8988T (cell line): ENCODE results near the gene AATF.
A peak's percentile ranks its signal among the peaks of the same experiment; 100 is the strongest.

ENCODE experiments used
- DNase-seq: peaks from one replicate; pipeline ENCODE4 v3.0.0; 2011

The AATF gene

DNA sequence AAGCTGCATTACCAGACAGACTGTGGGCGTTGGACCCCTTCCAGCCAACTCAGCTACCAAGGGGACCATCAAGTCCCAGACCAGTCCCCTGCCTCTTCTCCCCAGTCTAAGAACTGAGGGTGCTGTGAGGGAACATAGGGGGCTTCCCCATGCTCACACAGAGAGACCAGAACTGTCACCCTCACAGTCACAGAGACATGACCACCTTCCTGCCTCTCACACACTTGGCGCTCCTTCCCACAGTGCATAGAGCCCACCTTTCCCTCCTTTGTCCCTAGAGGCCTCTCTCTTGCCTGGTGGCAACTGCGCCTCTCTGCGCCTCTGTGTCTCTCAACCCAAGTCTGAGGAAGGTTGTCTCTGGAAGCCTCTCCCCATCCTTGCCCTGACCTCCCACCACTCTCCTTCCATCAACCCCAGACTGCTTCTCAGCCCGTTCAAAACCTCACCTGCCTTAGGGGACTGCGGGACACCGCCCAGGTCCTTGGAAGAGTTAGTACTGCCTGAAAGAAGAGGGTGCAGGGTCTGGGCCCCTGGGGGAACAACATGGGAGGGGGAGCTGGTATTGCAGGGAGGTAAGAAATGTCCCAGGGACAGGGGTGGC lies 17.6 kb upstream of the AATF start:
- DNase-seq = no peak

DNA sequence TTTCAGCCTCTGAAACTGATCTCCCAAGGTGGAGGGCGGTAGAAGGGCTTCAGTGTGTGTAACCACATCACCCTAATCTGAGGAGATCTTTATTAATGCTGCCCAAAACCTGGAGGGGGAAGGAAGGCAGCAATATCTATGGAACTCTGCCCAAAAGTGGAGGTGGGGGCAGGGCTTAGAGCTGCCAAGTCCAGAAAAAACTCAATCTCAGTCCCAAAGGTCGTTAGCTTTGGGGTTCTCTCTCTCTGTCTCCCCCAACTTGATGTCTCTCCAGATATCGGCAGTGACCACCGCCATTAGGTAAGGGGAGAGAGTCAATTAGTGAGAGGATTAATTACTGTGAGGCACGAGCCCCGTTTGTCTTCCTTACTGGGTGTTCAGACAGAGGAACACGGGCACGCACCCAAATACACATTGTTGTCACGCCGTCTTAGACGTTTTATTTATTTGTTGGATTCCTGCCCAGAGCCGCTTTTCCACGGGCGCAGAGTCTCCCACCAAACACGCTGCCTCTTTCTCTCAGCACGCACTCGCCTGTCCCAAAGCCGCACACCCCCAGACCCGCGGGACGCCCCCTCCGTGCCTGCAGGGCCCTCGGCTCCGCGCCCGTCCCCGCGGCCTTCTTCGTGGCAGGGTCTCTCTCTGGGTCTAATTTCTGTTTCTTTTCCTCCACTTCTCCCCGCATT lies 16.9 kb upstream of the AATF start:
- DNase-seq = no peak

DNA sequence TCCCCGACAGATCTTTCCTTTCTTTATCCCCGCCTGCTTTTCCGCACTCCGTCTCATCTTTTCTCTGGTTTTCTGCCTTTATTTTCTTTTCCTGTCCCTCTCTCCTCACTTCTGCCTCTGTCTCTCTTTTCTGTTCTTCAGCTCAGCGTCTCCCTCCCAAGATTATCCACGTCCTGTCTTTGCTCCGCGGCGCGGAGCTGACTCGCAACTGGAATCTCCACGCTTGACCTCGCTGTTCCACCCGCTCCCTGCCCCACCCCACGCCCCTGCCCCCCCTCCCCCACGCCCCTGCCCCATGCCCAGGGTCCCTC lies 16.4 kb upstream of the AATF start:
- no peak for DNase-seq

DNA sequence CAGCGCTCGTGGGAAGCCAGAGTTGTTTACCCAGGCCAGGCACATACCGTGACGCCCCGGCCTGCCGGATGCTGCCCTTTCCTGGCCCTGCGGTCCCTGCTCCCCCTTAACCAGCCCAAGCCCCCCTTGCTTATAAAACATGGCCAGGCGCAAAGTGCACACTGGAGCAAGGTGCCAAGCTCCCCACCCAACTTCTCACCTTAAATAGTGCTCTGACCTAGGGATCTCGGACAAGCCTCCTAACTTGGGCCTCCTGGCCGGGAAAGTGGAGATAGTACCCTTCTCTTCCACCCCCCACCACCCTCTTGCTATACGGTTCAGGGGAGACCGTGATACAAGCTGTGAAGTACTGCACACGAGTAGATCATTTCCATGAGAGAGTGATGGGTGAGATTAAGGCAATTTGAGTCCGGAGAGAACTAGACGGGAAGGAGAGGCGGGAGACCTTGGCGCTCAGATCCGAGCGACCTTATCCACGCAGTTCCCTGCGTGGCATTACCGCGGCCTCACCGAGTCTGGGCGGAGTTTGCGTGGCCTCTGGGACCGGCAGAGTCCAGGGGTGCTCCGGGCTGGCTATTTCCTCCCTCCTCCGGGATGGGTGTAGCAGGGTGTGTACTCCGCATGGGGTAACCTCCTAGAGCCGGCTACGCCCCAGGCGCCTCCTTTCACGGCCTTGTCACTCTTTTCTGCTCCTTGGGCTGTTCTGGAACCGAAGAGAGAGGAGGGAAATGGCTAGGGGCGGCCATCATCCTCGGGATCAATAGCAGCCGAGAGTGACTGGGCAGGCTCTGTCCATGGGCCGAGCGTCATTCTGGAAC lies 15.9 kb upstream of the AATF start:
- no peak for DNase-seq

DNA sequence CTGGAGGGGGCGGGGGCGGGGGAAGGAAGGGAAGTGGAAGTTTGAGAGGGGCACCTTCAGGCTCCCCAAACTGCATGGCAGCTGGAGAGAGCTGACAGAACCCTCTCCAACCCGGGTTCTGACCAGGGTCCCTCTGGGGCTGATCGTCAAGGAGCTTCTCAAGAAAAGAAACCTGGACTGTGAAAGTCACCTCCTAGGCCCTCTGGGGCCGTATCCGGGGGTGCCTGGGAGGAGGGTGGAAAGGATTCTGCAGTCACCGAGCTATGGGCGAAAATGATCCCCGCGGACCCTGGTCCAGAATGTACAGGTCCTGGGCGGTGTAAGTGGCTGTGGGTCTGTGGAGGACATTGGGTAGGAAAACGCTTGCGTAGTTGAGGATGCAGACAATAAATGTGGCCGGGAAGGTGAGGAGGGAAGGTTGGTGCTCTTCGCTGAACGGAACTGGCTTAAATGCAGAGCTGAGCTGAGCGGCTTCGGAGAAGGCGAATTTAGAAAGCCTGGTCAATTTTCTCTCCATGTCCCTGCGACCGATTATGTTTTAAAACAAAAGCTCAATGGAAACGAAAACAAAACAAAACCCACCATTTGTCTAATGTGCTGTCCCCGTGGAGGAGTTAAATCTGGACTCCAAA lies 15.1 kb upstream of the AATF start:
- no peak for DNase-seq

DNA sequence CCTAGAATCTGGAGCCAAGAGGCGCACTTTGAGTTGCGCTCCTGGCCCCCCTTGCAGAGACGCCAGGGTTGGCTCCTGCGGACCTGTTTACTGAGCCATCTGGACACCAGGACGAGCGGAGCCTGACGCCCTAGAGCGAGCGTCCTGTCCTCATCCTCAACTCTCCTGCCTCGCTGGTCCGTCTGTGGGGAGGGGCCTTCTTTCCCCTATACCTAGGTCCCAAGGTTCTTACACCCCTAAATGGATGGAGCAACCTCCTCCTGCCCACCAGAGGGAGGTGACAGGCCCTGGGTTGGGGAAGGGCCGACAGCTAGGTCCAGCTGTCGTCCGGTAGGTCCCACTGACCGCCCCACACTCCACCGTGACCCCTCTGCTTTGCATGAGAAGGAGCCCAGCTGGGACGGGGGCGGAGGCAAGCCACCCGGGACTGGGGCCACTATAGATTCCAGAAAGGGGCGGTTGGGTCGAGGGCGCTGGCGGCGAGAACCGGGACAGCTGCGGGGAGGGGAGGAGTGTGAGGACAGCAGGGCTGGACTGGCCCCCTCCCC lies 14.5 kb upstream of the AATF start:
- no peak for DNase-seq

DNA sequence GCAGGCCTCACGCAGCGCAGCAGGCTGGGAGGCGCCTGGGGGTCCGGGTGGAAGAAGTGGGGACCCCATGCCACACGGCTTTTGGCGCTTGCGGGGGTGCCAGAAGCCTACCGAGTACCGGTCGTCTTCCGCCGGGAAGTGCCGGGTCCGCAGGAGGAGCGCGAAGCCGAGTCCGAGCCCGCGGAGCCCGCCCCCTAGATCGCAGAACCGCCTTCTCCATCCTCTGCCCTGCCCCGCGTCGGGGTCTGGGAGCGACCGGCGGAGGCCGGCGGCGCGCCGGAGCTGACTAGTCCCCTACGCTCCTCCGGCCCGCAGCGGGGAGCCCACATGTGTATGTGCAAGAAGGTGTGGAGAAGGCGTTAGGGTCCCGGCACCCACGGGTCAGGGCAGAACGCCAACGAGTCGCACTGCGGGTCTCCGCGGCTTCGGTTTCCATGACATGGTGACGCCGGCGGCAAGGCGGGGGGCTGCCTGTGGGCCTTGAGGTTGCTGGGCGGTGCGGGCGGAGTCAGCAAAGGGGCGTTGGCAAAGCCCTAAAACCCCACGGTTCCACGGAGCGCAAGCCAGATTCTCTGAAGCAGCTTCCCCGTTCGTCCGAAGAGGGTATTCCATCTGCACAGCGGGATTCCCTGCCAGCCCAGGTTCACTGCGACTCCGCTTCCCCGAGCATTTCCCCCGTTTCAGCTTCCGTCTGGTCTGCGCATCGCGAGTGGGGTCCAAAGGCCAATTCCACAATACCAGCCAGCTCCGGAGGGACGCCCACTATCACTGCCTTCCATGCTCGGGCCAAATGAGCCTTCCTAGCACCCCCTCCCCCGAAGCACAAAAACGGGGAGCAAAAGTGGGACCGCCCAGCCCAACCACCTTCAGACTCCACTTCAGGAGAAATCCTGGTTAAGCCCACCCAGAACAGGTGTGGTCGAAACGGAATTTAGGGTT lies 13.8 kb upstream of the AATF start:
- DNase-seq = no peak

DNA sequence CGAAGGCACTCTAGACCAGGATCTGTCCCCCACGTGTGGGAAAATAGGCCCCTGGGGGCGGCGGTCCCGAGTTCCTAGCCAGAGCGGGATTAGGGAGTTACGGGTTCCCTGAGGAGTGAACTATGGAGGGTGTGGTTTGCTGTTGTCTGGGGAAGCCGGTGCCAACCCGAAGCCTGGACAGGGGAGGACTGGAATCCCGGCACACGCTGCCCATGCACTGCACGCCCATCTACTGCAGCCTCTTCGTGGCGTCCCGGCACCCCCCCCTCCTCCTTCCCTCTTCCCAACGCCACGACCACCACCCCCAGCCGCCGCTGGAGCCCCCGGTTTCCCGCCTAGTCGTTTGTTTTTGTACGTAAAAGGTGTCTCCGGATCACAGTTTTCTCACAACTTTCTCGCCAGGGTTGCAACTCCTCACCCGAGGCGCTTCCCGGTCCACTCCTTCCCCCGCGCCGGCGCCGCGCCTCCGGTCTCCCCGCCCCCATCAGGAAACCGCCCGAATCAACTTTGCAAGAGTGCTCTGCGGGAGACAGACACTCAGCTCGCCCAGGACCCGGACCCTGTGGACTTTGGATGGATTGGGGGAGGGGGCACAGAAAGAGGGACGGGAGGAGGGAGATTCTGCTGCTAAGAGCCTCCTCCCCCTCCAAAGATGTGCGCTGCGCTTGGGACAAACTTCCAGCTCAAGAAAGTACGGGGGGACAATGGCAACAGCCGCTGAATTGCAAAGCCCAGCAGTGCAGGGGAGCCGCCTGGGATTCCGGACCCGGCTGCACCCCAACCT lies 12.9 kb upstream of the AATF start:
- peak; percentile 81 for DNase-seq

DNA sequence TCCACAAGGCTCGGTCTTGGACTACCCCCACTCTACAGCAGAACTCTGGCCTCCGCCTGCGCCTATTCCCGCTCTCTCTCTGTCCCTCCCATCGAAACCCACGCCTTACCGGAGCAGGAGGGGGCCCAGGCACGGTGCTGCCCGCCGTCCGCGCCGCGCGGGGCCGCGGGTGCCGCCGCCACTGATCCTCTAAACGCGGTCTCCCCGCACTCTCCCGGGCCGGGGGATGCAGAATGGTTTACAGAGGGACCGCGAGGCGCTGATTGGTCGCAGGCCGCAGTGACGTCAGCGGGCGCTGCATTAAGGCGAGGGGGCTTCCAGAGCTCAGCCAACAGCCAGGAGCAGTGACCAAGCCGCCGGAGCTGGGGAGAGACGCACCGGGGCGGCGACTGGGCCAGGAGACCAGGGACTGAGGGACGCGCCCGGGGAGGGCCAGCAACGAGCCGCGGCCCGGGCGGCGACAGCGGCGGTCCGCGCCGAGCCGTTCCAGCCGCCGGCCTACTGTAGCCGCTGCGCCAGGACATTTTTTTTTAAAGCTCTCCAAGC lies 12.2 kb upstream of the AATF start:
- no peak for DNase-seq

DNA sequence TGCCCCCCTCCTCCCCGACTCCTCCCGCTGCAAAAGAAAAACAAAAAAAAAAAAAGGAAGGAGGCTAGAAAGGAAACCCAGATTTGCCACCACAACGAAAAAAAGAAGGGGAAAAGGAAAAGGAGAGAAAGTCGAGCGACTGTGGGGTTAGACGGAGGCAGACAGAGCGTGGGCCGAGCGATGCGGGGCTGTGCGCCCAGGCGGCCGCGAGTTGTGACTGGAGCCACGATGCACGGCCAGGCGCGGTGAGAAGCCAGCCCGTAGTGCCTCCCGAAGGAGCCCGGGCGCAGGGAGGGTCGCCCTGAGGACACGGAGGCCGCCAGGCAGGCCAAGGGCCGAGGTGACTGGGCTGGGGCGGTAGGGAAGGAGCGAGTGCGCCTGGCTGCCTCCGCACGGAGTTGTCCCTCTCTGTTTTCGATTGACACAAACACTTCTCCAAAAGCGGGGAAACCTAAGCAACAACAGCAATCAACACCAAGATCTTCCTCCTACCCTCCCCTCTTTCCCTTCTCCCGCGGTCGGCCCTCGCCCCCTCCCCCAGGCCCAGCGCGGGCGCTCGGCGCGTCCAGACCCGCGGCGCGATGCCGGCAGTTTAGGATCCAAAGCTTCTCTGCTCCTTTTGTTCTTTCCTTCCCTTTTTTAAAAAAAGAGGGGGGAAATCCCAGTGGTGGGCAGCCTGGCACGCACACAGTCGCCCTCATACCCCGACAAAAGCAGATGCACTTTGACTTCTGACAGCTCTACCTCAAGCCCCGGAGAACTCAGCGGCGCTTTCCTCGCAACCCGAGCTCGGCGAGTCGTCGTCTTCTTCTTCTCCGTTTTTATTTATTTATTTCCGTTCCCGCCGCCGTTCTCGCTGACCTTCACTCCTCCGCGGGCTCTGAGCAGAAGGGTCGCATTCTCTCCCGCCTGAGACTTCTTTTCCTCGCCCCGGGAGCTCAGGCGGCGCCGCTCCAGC lies 11.5 kb upstream of the AATF start, which contains the start of gene LHX1:
Gene LHX1, plus strand, starts transcription at position 475 of the 958 bp plus-strand sequence. CDS start 723 bp downstream, outside the sequence.
- DNase-seq = no peak

DNA sequence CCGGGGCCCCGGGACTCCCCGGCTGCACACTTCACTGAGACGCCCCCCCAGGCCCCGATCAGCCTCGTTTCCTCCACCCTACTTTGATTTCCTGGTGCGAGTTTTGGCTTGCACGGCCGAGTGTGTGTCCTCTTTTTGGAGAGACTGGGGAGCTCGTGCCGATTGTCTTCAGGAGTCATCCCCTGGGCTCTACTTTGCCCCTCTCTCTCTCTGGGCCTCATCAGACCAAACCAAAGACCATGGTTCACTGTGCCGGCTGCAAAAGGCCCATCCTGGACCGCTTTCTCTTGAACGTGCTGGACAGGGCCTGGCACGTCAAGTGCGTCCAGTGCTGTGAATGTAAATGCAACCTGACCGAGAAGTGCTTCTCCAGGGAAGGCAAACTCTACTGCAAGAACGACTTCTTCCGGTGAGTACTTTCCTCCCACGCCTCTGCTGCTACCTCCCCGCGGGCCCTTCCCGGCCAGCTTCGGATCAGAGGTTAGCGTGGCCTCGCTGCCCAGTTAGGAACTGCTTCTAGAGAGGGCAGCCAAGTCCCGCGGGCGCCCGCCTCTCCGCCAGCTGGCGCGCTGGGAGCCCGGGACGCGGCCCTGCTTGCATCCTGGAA lies 10.7 kb upstream of the AATF start:
- DNase-seq = no peak

DNA sequence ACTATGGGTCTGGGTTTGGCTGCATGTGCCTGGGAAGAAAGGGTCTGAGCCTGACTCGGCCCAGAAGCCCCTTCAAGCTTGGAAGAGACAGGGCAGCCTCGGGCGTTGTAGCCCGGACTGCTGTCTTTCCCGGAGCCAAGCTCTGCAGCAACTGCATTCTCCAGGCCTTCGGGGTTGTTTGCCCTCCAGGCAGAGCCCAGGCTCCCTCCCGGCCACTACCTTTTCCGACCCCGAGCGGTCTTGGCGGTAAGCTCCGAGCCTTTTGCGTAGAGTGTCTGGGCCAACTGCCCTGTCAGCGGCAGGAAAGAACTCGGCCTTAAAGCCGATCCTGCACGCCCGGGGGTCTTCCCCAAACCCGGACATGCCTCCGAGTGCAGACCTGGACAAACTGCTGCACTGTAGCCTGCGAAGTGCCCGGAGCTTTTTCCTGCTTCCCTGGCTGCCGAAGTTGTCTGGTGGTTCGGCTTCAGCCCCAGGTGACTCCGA lies 10.1 kb upstream of the AATF start:
- DNase-seq = no peak

DNA sequence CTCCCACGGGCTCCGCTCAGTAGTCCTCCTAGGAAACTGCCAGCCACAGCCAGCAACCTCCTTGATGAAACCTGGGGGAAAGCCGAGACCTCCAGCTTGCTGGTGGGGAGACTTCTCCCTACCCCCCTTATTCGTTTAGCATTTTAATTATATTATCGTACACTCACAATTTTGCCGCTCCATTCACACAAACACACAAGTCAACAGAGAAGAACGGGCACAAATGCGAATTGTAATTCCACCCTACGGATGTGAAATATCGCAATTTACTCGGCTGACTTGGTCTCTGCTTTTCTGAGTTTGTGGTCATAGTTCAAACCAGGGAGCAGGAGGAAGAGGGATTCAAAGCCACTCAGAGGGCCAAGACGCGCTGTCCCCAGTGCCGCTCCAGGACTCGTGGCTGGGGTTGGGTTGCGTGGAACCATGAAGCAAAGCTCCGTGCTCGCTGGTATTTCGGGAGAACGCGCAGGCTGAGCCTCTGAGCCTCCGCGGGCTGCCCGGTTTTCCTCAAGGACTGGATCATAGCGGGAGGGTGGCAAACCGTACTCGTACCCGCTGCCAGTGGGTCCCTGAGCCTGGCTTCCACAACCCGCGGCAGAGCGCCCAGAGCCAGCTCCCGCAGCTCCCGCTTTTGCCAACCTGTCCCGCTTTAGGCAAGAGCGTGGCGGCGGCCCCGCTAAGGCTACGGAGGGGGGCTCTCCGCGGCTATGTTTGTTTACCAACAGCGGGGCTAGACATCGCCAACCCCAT lies 9.5 kb upstream of the AATF start:
- DNase-seq = no peak

DNA sequence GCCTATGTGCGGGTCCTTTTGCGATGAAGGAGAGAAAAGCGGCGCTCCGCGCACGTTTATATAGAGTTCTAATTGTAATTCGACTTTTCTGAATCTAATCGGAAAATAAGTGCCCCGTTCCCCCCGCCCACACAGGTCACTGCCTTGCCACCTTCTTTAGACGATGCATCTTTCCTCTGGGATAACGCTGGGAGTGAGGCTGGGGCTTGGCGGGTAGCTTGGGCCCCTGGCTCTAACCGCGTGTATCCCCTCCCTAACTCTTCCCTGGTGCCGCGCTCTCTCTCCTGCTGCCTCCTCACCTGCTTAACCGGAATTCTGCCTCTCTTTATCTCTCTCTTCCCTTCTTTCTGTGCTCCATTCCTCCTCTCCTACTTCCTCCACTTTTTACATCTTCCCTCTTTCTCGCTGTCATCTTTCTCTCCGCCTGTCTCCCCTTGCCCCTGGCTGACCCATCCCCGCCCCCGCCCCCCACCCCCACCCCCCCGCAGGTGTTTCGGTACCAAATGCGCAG lies 8.9 kb upstream of the AATF start:
- no peak for DNase-seq

DNA sequence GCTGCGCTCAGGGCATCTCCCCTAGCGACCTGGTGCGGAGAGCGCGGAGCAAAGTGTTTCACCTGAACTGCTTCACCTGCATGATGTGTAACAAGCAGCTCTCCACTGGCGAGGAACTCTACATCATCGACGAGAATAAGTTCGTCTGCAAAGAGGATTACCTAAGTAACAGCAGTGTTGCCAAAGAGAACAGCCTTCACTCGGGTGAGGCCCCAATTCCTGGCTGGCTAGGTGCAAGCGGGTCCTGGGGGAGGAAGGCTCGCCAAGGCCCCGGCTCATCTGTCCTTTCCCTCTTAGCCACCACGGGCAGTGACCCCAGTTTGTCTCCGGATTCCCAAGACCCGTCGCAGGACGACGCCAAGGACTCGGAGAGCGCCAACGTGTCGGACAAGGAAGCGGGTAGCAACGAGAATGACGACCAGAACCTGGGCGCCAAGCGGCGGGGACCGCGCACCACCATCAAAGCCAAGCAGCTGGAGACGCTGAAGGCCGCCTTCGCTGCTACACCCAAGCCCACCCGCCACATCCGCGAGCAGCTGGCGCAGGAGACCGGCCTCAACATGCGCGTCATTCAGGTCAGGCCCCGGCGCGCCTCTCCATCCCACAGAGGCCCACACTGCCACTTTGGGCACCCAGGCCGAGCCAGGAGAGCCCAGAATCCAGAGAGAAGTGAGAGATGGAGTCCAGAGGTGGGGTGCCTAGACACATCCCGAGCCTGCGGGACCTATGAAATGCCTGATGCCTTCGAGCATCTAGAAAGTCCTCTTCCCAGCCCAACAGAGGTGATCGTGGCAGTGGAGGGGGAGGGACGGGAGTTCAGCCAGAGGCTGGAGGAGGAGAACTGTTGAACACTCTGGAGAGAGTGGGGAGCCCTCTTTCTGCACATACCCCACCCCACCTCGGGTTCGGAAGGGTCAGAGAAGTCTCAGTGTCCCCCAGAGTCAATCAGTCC lies 8.2 kb upstream of the AATF start:
- no peak for DNase-seq

DNA sequence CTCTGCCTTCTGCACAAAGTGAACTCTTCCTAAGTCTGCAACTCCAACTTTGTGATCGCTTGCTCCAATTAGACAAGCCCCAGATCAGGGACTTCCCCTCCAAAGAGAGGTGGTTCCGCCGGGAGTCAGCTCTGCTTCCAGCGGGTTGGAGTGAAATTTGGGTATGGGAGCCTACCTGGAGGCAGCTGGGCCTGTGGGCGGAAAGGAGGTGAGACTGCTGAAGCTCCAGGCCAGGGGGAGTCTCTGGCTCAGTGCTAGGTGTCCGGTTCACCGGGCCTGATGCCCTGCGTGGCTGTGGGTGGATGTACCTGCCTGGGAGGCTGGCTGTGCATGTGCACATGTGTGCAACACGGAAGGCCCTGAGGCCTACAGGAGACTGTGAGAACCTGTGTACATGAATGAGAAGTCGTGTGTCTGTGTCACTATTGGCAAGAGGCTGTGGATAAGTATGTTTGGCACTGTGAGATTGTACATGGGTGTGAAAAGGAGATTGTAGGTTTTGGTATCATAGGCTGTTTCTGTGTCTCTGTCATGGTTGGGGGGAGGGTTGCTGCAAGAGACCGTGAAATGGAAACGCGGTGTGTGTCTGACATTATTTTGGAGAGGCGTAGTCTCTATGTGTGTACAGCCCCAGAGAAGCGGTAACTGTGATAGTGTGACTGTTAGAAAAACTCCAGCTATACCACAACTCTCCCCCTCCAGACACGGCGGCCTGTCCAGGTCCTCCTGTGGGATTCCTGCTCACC lies 7.3 kb upstream of the AATF start:
- DNase-seq = no peak
